Epithelial cell of proximal tubule (primary cell): ENCODE results near the gene EMCN. TPM values are rescaled to one million over a fixed set of nuclear protein-coding genes. Genes with fewer than 3 reads are reported as not detected.

Experiments
- DNase-seq: peaks from one replicate; pipeline ENCODE4 v3.0.0-alpha.2; 2011; ENCODE audit warnings: low read depth
- H3K4me3 ChIP-seq: 2 replicates; pipeline ENCODE4 v1.5.1; 2011; ENCODE audit warnings: low read depth, mild to moderate bottlenecking, low read length
- total RNA-seq: library from RNA; depleted of rRNA; stranded (reverse); fragments of >200 nt; gene quantifications from 2 replicates; pipeline ENCODE4 v1.2.3, GENCODE V29; 2015
- TF ChIP-seq, protein P1 (sequence below): conservative IDR thresholded peaks from 2 replicates; pipeline ENCODE4 v1.5.1; 2012; ENCODE audit warnings: low read depth, mild to moderate bottlenecking, low read length

The EMCN gene
- total RNA-seq, 1 donor from 2014 or later, result not detected

GRCh38 chr4:100369871-100370270, 148.0 kb downstream of the EMCN start:
- DNase-seq, result no peak
- TF ChIP-seq, protein P1, sequence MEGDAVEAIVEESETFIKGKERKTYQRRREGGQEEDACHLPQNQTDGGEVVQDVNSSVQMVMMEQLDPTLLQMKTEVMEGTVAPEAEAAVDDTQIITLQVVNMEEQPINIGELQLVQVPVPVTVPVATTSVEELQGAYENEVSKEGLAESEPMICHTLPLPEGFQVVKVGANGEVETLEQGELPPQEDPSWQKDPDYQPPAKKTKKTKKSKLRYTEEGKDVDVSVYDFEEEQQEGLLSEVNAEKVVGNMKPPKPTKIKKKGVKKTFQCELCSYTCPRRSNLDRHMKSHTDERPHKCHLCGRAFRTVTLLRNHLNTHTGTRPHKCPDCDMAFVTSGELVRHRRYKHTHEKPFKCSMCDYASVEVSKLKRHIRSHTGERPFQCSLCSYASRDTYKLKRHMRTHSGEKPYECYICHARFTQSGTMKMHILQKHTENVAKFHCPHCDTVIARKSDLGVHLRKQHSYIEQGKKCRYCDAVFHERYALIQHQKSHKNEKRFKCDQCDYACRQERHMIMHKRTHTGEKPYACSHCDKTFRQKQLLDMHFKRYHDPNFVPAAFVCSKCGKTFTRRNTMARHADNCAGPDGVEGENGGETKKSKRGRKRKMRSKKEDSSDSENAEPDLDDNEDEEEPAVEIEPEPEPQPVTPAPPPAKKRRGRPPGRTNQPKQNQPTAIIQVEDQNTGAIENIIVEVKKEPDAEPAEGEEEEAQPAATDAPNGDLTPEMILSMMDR, result no peak
- no peak overlapping the region for H3K4me3 ChIP-seq

DNA sequence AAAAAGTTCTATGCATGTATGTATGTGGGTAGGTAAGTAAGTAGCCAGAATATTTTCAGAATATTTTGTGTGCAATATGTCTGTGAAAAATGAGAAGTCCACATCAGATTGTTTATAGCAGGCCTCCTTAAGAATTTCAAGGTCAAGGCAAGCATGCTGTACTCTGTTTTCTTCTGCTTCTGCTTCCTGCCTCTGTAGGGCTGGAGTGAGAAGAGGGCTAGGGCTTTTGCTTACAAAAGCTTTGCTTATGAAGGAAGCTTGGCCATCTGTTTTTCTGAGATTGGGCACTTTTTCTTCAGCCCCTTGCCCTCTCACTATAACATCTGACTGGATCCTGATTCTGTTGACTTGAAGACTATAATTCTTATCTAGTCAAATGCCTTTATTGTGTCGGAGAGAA, 150.4 kb downstream of the EMCN start:
- TF ChIP-seq, protein P1, result no peak
- H3K4me3 ChIP-seq, result no peak overlapping the region
- no peak for DNase-seq

GRCh38 chr4:100366213-100366612, 151.6 kb downstream of the EMCN start:
- no peak for DNase-seq
- H3K4me3 ChIP-seq, result no peak overlapping the region
- TF ChIP-seq, protein P1, result no peak

GRCh38 chr4:100362366-100362765, 155.5 kb downstream of the EMCN start:
- no peak overlapping the region for H3K4me3 ChIP-seq
- DNase-seq, result no peak
- TF ChIP-seq, protein P1, result no peak

- no peak overlapping the region for H3K4me3 ChIP-seq
- DNase-seq, result no peak
- TF ChIP-seq, protein P1, result no peak
Measured at GRCh38 chr4:100361336-100361735, 156.5 kb downstream of the EMCN start.

GRCh38 chr4:100360211-100360610, 157.6 kb downstream of the EMCN start:
- no peak for DNase-seq
- H3K4me3 ChIP-seq, result no peak overlapping the region
- TF ChIP-seq, protein P1, result no peak

DNA sequence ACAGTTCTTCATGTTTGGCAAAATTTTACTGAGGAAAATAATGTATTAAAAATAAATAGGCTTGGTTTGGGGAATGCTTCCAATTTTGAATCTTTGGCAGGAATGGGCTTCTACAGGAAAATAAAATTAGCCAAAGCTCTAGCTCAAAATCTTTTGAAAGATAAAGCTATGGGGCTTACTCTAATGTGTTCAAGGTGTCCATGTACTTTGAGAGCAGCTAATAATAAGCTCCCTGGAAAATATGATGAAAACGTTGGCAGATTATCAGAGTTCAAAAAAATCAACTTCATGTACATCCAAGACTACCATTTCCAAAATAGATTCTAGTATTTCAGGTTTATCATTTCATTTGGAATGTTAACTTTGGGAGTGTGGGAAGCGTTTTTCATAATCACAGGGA, 158.4 kb downstream of the EMCN start:
- TF ChIP-seq, protein P1, result no peak
- H3K4me3 ChIP-seq, result no peak overlapping the region
- no peak for DNase-seq
